ENCODE measurements around the gene NDC1.

Gene NDC1

GRCh38 chr1:53733975-53734649, 104.0 kb downstream of the NDC1 start:
- no peak for DNase-seq (ENCODE audit: low read depth)
- H3K4me3 ChIP-seq (ENCODE audit: low read length): no peak overlapping the region
- TF ChIP-seq CTCF (conservative IDR thresholded peaks at IDR 0.05; ENCODE audit: low read depth, low read length): no peak

GRCh38 chr1:53733447-53733931, 104.6 kb downstream of the NDC1 start:
- no peak overlapping the region for H3K4me3 ChIP-seq (ENCODE audit: low read length)
- no peak for TF ChIP-seq CTCF (conservative IDR thresholded peaks at IDR 0.05; ENCODE audit: low read depth, low read length)
- no peak for DNase-seq (ENCODE audit: low read depth)

GRCh38 chr1:53732912-53733317, 105.2 kb downstream of the NDC1 start:
- TF ChIP-seq CTCF (conservative IDR thresholded peaks at IDR 0.05; ENCODE audit: low read depth, low read length): no peak
- peak; percentile 55 for DNase-seq (ENCODE audit: low read depth)
- H3K4me3 ChIP-seq (ENCODE audit: low read length): no peak overlapping the region

GRCh38 chr1:53732409-53732808, 105.7 kb downstream of the NDC1 start:
- no peak for TF ChIP-seq CTCF (conservative IDR thresholded peaks at IDR 0.05; ENCODE audit: low read depth, low read length)
- no peak for DNase-seq (ENCODE audit: low read depth)
- H3K4me3 ChIP-seq (ENCODE audit: low read length): no peak overlapping the region

GRCh38 chr1:53731779-53732305, 106.3 kb downstream of the NDC1 start:
- no peak for TF ChIP-seq CTCF (conservative IDR thresholded peaks at IDR 0.05; ENCODE audit: low read depth, low read length)
- no peak for DNase-seq (ENCODE audit: low read depth)
- no peak overlapping the region for H3K4me3 ChIP-seq (ENCODE audit: low read length)

GRCh38 chr1:53731043-53731600, 107.0 kb downstream of the NDC1 start:
- TF ChIP-seq CTCF (conservative IDR thresholded peaks at IDR 0.05; ENCODE audit: low read depth, low read length): no peak
- no peak overlapping the region for H3K4me3 ChIP-seq (ENCODE audit: low read length)
- DNase-seq (ENCODE audit: low read depth): no peak
